Mucosa of gallbladder (tissue), 1 donor: ENCODE data around the gene GTPBP10. TPM values are rescaled to one million over a fixed set of nuclear protein-coding genes. Genes with fewer than 3 reads are reported as not detected.
"Not testable (repeated sequence)": the region's sequence is repeated elsewhere in the genome, so short reads cannot be mapped to it uniquely, and the experiment has no call there.

ENCODE experiments used
- DNase-seq: peaks from one replicate; pipeline ENCODE4 v3.0.0-alpha.2; 2020; ENCODE audit warnings: low spot score
- total RNA-seq: library from RNA; stranded (reverse); gene quantifications from one replicate; pipeline ENCODE4 v1.2.1, GENCODE V29; 2021
- donor health status: DM: no; HTN: no; CAD: no.

Gene GTPBP10, protein sequence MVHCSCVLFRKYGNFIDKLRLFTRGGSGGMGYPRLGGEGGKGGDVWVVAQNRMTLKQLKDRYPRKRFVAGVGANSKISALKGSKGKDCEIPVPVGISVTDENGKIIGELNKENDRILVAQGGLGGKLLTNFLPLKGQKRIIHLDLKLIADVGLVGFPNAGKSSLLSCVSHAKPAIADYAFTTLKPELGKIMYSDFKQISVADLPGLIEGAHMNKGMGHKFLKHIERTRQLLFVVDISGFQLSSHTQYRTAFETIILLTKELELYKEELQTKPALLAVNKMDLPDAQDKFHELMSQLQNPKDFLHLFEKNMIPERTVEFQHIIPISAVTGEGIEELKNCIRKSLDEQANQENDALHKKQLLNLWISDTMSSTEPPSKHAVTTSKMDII
- total RNA-seq: 19.7 TPM

DNA sequence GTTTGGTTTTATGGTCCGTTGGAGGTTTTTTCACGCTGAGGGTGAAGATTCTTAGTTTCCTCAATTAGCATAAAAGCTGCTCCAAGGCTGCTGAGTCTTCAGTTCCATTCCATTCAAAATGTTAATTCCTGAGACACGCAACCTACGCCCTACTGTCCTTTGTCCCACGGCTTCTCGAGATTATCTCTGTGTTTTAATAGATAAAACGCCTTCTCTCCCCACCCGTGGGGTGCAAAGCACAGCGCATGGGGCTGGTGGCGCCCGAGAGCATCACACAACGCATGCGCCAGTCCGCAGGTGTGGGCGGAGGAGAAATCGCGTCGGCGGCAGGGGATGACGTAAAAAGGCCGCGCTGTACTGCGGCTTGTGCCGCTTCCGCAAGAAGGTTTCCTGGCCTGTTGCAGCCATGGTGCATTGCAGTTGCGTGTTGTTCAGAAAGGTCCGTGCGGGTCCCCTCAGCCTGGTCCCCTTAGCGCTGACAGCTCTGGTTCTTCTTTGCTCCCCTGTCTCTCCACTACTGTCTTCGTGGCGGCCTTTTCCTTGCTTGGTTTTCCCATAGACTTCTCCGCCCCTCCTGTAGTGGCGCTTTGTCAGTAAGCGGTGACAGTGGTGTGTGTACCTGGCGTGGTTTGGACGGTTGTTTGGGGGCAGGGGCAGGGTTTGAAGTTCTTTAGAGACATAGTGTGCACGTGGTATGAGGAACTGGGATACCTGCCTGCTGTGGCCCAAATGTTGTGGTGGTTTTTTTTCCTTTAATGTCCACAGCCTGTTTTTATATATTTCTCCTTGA, at the start of gene GTPBP10:
Gene GTPBP10, plus strand, starts transcription at position 381 of the 790 bp plus-strand sequence. Its CDS starts 26 bp downstream, at position 407.
- peak; percentile 96 for DNase-seq

GRCh38 chr7:90298145-90299038, 48.1 kb upstream of the GTPBP10 start:
- DNase-seq: no peak

GRCh38 chr7:90303241-90303640, 43.3 kb upstream of the GTPBP10 start:
- no peak for DNase-seq

DNA sequence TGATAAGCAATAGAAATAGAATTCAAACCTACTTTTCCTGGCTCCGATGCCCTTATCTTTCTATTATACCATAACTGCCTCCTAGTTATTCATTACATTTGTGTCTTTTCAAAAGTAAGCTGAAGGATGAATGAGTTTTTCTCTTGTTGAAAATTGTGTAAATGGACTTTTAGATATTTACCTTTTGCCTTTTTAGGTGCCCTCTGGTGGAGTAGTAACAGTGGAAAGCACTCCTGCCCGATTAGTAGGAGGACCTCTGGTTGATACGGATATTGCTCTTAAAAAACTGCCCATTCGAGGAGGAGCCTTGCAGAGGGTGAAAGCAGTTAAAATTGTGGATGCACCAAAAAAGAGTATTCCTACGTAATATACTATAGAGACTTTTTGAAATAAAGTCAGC, 36.6 kb upstream of the GTPBP10 start:
- DNase-seq: no peak

GRCh38 chr7:90311175-90311574, 35.3 kb upstream of the GTPBP10 start:
- no peak for DNase-seq

GRCh38 chr7:90312745-90313144, 33.8 kb upstream of the GTPBP10 start:
- DNase-seq: no peak

- DNase-seq: no peak
Measured at GRCh38 chr7:90313907-90314306, 32.6 kb upstream of the GTPBP10 start.

DNA sequence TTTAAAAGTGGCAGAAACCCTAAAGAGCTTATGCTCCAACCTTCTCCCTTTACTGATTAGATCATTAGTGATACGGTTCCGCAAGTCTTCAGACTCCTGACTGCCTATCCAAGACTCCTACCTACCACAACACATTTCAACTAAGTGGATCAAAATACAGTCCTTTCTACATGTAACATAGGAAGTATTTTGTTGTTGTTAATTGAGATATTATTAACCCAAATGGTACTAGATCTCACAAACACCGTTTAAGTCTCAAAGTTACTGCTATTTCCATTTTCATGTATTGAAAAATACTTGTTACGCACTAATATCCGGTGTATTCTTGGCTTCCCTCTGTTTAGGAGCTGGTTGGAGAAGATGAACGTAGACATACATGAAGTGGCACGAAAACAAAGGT, 26.5 kb upstream of the GTPBP10 start:
- no peak for DNase-seq

DNA sequence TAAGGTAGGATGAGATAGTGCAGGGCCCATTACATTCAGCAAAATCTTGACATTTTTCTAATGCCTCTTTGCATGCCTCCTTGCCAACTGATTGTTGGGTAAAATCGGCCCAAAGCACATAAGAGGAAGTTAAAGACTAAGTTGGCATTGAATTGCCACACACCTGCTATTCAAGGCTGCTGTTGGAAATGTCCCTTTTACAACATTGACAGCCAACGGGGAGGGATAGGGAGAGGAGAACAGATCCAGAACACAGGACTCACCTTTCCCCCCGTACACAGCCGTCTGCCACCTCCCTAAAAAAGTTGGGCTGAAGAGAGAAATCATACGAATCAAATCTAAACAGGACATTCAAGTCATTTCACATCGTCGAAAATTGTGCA, 26.1 kb upstream of the GTPBP10 start:
- no peak for DNase-seq

DNA sequence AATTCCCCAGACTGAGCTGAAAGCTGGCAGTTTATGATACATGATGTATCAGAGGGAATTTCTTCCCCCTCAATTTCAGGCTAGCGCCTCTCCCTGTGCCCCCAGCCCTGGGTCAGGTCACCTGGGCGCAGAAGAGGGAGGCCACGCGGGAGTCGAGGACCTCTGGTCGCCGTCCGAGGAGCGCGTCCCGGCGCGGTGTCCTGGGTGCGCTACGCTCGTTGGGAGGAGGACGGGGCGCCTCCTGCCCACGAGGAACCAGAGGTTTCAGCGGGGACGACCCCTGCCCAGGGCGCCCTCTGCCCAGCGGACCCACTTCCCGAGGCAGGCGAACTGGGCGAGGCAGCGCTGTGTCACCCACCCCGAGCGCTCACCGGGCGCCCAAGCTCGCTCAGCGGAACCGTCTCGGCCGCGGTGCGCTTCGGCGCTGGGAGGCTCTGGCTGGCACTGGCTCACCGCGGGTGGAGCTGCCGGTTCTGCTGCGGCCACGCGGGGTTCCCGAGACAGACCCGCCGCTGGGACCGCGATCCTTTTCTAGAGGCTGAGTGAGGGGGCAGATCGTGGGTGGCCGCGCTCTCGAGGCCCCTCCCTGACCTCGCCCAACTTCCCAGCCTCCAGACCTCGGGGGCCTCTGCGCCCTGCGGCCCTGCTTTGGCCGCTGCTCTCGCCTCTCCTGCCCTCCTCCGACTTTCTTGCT, 25.6 kb upstream of the GTPBP10 start, which contains the start of gene FAM237B:
Gene FAM237B, minus strand, starts transcription at position 504 of the 694 bp plus-strand sequence. CDS start 1,556 bp downstream, outside the sequence.
- DNase-seq: no peak

DNA sequence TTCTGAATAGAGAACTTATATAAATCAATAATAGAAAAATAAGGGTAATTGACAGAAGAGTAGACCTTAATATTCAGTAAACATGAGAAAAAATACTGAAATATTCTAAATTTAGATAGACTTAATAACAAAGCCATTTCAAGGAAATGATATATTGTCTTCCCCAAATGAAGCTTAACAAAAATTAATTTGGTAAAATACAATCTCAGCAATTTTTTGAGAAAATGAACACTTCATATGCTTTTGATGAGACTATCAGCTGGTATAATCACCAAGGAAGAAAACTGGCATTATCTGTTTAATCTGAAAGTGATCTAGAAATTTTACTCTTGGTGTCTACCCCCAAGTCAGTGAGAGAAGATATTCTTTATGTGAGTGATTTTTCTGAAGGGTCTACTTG, 23.7 kb upstream of the GTPBP10 start:
- no peak for DNase-seq

DNA sequence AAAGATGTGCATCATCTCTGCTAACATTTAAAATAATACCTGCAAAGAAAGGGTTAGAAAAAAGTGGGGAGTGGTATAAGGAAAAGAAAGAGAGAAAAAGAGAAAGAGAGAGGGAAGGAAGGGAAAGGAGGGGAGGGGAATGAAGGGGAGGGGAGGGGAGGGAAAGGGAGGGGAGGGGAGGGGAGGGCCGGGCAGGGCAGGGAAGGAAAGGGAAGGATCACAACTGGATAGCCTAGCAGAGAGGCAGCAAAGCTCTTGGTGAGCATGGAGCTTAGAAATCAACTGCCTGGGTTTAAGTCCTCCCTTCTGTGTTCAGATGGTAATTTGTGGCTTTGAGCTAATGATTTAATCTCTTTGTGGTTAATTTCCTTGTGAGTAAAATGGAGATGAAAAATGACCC, 20.0 kb upstream of the GTPBP10 start:
- DNase-seq: no peak

DNA sequence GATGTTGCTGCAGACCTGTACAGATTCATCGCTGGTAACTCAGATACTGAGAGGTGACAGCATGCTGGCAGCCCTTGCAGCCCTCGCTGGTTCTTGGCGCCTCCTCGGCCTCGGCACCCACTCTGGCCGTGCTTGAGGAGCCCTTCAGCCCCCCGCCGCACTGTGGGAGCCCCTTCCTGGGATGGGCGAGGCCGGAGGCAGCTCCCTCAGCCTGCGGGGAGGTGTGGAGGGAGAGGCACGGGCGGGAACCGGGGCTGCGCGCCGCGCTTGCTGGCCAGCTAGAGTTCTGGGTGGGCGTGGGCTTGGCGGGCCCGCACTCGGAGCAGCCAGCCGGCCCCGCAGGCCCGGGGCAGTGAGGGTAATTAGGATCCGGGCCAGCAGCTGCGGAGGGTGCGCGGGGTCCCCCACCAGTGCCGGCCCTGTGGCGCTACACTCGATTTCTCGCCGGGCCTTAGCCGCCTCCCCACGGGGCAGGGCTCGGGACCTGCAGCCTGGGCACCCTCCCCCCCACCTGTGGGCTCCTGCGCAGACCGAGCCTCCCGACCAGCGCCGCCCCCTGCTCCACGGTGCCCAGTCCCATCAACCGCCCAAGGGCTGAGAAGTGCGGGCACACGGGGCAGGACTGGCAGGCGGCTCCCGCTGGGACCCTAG, 12.2 kb upstream of the GTPBP10 start:
- no peak for DNase-seq

DNA sequence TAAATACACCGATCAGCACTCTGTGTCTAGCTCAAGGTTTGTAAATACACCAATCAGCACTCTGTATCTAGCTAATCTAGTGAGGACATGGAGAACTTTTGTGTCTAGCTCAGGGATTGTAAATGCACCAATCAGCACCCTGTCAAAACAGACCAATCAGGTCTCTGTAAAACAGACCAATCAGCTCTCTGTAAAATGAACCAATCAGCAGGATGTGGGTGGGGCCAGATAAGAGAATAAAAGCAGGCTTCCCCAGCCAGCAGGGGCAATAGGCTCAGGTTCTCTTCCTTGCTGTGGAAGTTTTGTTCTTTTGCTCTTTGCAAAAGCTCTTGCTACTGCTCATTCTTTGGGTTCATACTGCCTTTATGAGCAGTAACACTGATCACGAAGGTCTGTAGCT, 11.6 kb upstream of the GTPBP10 start:
- DNase-seq: not testable (repeated sequence)

DNA sequence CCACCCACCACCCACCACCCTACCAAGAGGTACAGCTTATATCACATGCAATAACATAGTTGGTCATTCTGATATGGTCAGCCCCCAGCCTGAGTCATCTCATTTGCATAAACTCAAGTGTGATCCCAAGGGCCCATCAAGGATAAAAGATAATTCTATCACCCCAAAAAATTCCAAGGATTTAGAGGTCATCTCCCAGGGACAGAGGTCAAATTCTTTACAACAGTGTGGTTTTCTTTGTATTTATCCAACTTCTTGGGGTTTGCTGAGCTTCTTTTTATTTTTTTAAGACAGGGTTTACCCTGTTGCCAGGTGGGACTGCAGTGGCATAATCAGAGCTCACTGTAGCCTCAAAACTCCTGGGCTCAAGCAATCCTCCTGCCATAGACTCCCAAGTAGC, 9.4 kb upstream of the GTPBP10 start:
- no peak for DNase-seq

- DNase-seq: no peak
Measured at GRCh38 chr7:90345016-90345415, 1.5 kb upstream of the GTPBP10 start.

DNA sequence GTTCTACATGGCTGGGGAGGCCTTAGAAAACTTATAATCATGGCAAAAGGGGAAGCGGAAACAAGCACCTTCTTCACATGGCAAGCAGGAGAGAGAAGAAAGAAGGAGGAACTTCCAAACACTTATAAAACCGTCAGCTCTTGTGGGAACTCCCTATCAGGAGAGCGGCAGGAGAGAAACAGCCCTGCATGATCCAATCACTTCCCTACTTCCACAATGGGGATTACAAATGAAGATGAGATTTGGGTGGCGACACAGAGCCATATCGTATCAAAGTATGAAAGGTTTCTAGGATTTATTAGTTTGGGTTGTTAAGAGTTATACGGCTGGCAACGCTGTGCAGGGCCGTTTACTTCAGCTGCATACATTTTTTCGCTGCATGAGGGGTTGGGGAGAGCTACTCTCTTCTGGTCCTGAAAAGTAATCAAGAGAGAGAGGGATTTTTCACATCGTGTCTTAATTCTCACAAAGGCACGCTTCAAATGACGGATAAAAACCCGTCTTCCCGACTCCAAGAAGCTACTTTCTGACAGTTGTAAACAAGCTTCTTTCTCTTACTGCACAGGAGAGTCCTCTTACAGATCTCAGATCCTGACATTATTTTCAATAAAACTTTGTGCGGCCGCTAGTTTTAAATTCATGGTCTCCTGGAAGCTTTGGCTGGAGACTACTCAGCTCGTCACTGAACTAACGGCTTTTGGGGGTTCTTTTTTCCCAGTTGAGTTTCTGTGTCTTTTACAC, 751 bp upstream of the GTPBP10 start:
- no peak for DNase-seq

DNA sequence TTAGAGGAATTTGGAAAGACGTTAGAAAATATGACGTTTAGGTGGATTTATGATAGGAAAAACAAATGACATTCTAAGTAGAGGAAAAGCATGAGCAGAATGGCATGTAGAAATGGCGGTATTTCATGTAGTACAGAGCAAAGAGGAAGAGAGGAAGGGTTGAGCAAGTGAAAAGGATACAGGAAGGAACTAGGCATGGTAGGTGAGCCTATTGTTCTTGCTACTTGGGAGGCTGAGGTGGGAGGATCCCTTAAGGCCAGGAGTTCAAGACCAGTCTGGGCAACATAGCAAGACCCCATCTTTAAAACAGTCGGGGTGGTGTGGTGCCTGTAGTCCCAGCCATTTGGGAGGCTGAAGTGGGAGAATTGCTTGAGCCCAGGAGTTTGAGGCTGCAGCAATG, 1.2 kb downstream of the GTPBP10 start:
- no peak for DNase-seq

DNA sequence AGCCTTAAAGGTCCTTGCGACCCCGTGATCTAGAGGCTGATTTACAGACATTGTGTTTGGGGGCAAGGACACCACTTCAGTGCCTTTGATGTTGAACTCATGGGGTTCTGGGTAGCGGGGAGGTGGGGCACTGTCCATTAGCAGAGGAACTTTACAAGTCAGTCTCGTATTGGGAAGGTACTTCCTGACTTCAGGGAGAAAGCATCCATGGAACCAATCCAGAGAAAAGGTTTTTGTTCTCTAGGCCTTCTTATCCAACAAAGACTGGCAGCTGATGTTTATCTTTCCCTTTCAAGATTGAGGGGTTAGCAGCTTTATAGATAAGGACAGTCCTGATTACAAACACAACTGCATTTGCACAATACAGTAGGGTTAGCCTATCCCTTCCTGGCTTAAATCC, 2.8 kb downstream of the GTPBP10 start:
- no peak for DNase-seq

DNA sequence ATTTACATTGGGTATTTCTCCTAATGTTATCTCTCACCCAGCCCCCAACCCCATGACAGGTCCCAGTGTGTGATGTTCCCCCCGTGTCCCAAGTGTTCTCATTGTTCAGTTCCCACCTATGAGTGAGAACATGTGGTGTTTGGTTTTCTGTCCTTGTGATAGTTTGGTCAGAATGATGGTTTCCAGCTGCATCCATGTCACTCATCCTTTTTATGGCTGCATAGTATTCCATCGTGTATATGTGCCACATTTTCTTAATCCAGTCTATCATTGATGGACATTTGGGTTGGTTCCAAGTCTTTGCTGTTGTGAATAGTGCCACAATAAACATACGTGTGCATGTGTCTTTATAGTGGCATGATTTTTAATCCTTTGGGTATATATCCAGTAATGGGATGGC, 3.5 kb downstream of the GTPBP10 start:
- DNase-seq: not testable (repeated sequence)
